ENCODE measurements around the gene JARID2. TPM values are rescaled to one million over a fixed set of nuclear protein-coding genes. Genes with fewer than 3 reads are reported as not detected.

JARID2 gene
- total RNA-seq, 2 donors from 2014 or later = 9.1 to 10.7 TPM

DNA sequence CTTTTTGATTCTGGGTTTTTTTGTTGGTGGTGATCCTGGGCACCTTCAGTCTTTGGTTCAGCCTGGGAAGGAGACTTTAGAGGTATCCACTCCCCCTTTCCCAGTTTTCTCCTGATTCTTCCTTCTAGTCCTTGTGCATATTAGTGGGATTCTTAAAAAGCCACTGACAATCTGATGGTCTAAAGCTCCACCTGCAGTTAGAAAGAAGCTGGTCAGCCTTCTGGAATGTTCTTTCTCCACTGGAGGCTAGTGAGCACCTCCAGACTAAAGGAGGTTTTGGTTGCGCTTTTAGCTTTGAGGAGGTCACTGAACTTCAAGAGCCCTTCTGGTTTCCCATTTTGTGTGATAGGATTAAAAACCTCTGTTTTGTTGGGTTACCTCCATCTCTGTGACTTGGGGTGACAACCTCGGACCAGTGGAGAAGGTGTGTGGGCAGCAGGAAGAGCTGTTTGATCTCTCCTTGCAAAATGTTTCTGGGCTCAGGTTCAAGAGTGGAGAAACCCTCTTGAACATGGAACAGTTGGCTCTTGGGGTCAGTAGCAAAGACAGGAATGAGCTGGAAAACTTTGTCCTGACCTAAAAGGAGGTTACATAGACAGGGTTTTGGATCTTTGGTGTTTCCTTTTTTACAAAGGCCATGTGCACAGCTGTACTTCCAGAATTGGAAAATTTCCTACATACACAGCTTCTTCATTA is 29.0 kb downstream of the JARID2 start:
- no peaks in the 10 kb centered on the region for H3K27me3 ChIP-seq
- peaks cover under 1% of the 10 kb centered on the region for H3K4me1 ChIP-seq
- no peak overlapping the region for H3K4me3 ChIP-seq
- no peaks in the 10 kb centered on the region for H3K36me3 ChIP-seq
- no peak overlapping the region for H3K27ac ChIP-seq
- intact Hi-C loops (cut with DNase I) = no loop called here
- TF ChIP-seq, protein P1, sequence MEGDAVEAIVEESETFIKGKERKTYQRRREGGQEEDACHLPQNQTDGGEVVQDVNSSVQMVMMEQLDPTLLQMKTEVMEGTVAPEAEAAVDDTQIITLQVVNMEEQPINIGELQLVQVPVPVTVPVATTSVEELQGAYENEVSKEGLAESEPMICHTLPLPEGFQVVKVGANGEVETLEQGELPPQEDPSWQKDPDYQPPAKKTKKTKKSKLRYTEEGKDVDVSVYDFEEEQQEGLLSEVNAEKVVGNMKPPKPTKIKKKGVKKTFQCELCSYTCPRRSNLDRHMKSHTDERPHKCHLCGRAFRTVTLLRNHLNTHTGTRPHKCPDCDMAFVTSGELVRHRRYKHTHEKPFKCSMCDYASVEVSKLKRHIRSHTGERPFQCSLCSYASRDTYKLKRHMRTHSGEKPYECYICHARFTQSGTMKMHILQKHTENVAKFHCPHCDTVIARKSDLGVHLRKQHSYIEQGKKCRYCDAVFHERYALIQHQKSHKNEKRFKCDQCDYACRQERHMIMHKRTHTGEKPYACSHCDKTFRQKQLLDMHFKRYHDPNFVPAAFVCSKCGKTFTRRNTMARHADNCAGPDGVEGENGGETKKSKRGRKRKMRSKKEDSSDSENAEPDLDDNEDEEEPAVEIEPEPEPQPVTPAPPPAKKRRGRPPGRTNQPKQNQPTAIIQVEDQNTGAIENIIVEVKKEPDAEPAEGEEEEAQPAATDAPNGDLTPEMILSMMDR (IDR thresholded peaks at IDR 0.05) = no peak
- H3K9me3 ChIP-seq = no peaks in the 10 kb centered on the region
- H3K9ac ChIP-seq (ENCODE audit: low read depth in 2 of 2, low read length in 2 of 2) = no peak overlapping the region
- no peak for DNase-seq

DNA sequence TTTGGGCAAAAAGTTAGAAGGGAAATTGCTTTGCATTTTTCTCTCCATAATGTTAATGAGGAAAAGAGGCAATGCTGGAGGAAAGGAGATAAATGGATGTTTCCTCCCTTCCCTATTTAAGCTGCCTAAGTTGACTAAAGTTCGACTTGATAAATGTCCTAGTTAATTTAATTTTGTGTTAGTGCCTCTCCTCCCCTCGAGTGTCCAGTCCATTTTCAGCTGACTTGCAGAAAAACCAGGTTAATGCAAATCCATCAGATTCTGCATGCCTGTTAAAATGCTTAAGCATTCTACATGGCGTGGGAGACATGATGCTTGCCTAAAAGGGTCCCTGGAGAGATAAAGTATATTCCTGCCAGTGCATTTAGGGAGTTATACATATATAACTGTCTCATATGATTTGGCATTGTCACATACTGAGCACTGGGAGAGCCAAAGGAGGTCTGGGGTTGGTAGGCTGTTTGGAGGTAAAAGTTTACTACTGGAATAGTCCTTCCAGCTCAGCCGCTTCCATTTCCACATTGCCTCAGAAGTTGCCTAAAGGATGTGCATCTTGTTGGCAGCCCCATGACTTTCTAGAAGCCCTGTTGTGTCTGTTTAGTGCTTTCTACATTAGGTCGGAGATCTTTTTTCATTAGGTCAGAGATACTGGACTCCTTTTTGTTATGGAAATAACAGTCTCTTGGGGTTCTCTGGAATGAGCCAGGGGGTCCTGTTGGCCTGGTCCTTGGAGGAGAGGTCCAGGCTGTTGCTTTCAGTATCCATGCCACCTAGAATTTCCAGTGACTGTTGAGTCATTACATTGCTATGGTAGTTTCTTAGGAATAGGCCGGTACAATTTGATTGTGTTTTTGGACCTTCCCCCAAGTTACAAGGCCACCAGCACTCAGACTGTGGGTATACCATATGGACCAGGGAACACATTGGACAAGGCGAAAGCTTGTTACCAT is 30.4 kb downstream of the JARID2 start:
- H3K9ac ChIP-seq (ENCODE audit: low read depth in 2 of 2, low read length in 2 of 2) = no peak overlapping the region
- no peaks in the 10 kb centered on the region for H3K27me3 ChIP-seq
- H3K27ac ChIP-seq = no peak overlapping the region
- no peaks in the 10 kb centered on the region for H3K9me3 ChIP-seq
- H3K4me3 ChIP-seq = no peak overlapping the region
- TF ChIP-seq, protein P1 (IDR thresholded peaks at IDR 0.05) = no peak
- no peak for DNase-seq
- H3K4me1 ChIP-seq = peaks cover 8% of the 10 kb centered on the region
- intact Hi-C loops (cut with DNase I) = no loop called here
- no peaks in the 10 kb centered on the region for H3K36me3 ChIP-seq

DNA sequence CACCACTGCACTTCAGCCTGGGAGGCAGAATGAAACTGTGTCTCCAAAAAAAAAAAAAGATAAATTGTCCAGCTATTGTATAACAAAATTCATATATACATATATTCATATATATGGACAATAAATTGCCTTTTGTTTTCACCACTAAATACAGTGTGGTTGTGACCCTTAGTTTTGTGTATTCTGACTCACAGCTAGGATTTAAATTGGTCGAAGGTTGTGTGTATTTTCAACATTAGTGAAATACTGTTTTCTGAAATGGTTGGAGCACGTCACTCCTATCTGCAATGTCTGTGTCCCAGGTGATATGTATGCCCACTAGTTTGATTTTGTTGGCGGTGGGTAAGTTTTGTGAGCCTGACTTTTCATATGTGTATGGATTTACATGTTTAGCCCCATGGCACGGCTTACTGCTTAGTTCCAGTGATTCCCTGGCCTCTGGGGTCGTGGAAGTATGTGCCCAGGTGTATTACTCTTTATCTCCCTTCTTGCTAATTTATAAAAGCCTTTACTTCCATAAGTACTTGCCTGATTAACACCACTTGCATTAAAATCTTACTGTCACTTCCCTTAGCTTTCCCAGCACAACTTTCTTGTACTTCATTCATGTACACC is 33.3 kb downstream of the JARID2 start:
- intact Hi-C loops (cut with DNase I) = no loop called here
- TF ChIP-seq, protein P1 (IDR thresholded peaks at IDR 0.05) = no peak
- H3K4me3 ChIP-seq = no peak overlapping the region
- peaks cover 10% of the 10 kb centered on the region for H3K4me1 ChIP-seq
- no peaks in the 10 kb centered on the region for H3K27me3 ChIP-seq
- no peak overlapping the region for H3K27ac ChIP-seq
- no peak overlapping the region for H3K9ac ChIP-seq (ENCODE audit: low read depth in 2 of 2, low read length in 2 of 2)
- no peak for DNase-seq
- no peaks in the 10 kb centered on the region for H3K36me3 ChIP-seq
- H3K9me3 ChIP-seq = no peaks in the 10 kb centered on the region

DNA sequence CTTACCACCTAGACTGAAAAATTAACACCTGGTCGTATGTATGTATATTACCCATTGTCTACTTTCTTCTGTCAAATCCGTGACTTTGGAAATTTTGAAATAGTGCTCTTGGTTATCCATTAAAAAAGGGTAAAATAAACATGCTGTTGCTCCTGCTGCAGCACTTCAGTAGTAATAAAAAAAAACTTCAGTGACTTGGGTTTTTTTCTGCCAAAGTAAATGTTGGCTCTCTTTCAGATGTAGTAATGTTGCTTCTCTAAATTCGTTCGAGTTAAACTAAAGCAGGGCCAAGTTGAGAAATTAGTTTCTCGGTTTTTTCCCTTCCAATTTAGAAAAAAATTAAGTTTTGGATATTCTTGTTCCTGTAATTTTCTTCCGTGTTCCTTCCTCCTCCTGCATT is 34.2 kb downstream of the JARID2 start:
- Histone ChIP-seq H3K4me1 (peaks cover 10% of the 10 kb centered on the region), H3K9me3 (no peaks in the 10 kb centered on the region), H3K27ac (no peak overlapping the region), H3K36me3 (no peaks in the 10 kb centered on the region), H3K9ac (ENCODE audit: low read depth in 2 of 2, low read length in 2 of 2) (no peak overlapping the region), H3K27me3 (no peaks in the 10 kb centered on the region), H3K4me3 (no peak overlapping the region)
- intact Hi-C loops (cut with DNase I) = no loop called here
- no peak for DNase-seq
- TF ChIP-seq, protein P1 (IDR thresholded peaks at IDR 0.05) = no peak

DNA sequence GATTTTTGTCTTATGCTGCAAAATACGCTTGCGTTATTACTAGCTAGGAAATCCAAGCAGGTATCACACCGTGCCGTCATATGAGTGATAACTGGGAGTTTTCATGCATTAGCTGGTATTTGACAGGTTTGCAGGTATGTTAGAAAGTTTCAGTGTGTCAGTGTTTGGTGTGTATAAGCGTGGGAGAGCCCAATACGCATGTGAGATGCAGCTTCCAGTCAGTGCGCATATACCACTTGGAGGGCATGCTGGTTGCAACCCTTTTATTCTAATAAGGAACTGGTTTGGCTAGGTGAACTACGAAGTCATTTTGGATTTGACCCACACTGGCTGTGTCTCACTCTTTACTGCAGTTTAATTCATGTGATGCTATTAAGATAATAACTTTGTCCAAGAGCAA is 35.1 kb downstream of the JARID2 start:
- H3K4me3 ChIP-seq = no peak overlapping the region
- no peaks in the 10 kb centered on the region for H3K27me3 ChIP-seq
- H3K36me3 ChIP-seq = no peaks in the 10 kb centered on the region
- H3K9ac ChIP-seq (ENCODE audit: low read depth in 2 of 2, low read length in 2 of 2) = no peak overlapping the region
- TF ChIP-seq, protein P1 (IDR thresholded peaks at IDR 0.05) = no peak
- intact Hi-C loops (cut with DNase I) = no loop called here
- H3K27ac ChIP-seq = no peak overlapping the region
- H3K9me3 ChIP-seq = no peaks in the 10 kb centered on the region
- H3K4me1 ChIP-seq = peaks cover 10% of the 10 kb centered on the region
- no peak for DNase-seq

Data from colonic mucosa (tissue), 4 donors.